Cardiac ventricle fibroblast (primary cell): ENCODE data around the gene ARRDC2. TPM values are rescaled to one million over a fixed set of nuclear protein-coding genes. Genes with fewer than 3 reads are reported as not detected.

ENCODE experiments used
- total RNA-seq: library from RNA; depleted of rRNA; stranded (reverse); fragments of >200 nt; gene quantifications from 2 replicates; pipeline ENCODE4 v1.2.3, GENCODE V29; 2015

ARRDC2 gene
- total RNA-seq, result 16.6 and 23.1 TPM in 2 replicates

DNA sequence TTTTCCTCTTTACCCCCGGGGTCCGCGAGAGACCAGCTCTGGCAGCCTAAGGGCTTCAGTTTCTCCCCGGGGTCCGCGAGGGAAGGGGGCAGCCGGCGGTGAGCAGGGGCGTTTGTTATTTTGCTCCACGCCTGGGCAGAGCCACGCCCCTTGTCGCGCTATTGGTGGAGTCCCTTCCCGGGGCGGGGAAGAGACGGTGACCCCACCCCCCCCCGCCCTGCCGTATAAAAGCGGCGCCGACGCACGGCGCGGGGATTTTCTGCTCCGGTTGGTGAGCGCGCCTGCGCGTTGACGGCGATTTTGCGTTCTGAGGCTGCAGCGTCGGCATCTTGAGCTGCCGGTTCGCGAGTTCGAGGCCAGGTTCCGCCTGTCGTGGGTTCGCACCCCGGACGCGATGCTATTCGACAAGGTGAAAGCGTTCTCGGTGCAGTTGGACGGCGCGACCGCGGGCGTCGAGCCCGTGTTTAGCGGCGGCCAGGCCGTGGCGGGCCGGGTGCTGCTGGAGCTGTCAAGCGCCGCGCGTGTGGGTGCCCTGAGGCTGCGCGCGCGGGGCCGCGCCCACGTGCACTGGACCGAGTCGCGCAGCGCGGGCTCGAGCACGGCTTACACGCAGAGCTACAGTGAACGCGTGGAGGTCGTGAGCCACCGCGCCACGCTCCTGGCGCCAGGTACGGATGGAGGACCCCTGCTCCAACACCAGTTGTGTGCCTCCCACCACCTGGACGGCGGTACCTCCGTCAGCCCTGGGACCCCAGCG is at the start of gene ARRDC2:
Gene ARRDC2, plus strand, starts transcription at position 254 of the 757 bp plus-strand sequence. Its CDS starts 141 bp downstream, at position 395.

DNA sequence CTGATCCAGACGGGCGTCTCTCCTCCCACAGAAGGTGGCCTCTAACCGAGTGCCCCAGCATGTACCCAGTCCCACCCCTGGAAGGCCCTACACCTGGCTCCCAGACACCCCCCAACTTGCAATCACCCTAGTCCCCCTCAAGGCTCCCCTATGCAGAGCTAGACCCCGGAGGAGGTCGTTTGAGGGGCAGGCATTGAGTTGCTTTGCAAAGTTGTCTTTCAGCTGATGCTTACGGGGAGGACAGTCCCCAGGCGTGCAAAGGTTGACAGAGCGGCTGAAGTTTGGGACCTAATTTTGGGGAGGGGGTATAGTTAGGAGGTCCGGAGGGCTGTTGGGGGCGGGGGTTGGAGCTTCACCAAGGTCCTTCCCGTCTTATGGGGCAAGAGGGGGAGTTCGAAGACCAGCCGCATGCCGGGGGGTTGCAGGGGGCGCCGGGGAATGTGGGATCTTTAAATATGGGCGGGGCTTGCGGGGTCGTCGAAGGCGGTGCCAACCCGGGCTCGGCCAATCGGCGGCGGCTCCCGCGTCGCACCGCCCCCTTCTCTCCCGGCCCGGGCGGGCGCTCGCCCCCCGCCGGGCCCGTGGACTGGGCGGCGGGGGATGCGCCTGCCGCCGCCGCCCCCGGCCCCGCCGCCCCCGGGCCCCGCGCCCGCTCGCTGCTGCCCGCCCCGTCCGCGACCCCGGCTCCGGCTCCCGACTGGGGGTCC is 41.3 kb upstream of the ARRDC2 start, which contains the start of gene KCNN1:
Gene KCNN1, plus strand, starts transcription at position 558 of the 707 bp plus-strand sequence. CDS start 6,782 bp downstream, outside the sequence.

Other genes with a start within 250 kb of the ARRDC2 start
- not detected in 2 replicates for gene B3GNT3, start 213.0 kb upstream of the ARRDC2 start, total RNA-seq
- not detected in 2 replicates for gene INSL3, start 186.7 kb upstream of the ARRDC2 start, total RNA-seq
- 6.3 and 7.7 TPM in 2 replicates for gene JAK3, start 160.2 kb upstream of the ARRDC2 start, total RNA-seq
- gene RPL18A, start 148.3 kb upstream of the ARRDC2 start, total RNA-seq, result 1,805 and 2,205 TPM in 2 replicates
- gene SLC5A5, start 136.2 kb upstream of the ARRDC2 start, total RNA-seq, result not detected in 2 replicates
- gene CCDC124, start 75.2 kb upstream of the ARRDC2 start, total RNA-seq, result 51.8 and 67.5 TPM in 2 replicates
- 0.06 TPM in 1 of 2 replicates, not detected in the other for gene KCNN1, start 41.1 kb upstream of the ARRDC2 start, total RNA-seq
- gene IL12RB1, start 78.8 kb downstream of the ARRDC2 start, total RNA-seq, result not detected in 2 replicates
- gene MAST3, start 89.6 kb downstream of the ARRDC2 start, total RNA-seq, result 3.9 and 4.8 TPM in 2 replicates
- 55.4 and 60.7 TPM in 2 replicates for gene PIK3R2, start 145.0 kb downstream of the ARRDC2 start, total RNA-seq
- 15.2 and 17.1 TPM in 2 replicates for gene IFI30, start 165.6 kb downstream of the ARRDC2 start, total RNA-seq
- gene MPV17L2, start 185.0 kb downstream of the ARRDC2 start, total RNA-seq, result 19.3 and 28.0 TPM in 2 replicates
- 0.44 and 1.9 TPM in 2 replicates for gene RAB3A, start 195.9 kb downstream of the ARRDC2 start, total RNA-seq
- gene PDE4C, start 218.3 kb downstream of the ARRDC2 start, total RNA-seq, result not detected in 2 replicates